Measurements from ENCODE around the gene CNTNAP2. TPM values are rescaled to one million over a fixed set of nuclear protein-coding genes. Genes with fewer than 3 reads are reported as not detected.

CNTNAP2 gene
- total and polyA plus RNA-seq, 9 donors, result 0.24 to 7.0 (median 1.5) TPM

GRCh38 chr7:147079921-147080420 lies 963.4 kb downstream of the CNTNAP2 start:
- H3K27me3 ChIP-seq, result no peaks in the 10 kb centered on the region
- H3K9me3 ChIP-seq, result no peaks in the 10 kb centered on the region
- 78 to 83% (median 80%) methylated on average over 2 of the region's 2 CpGs for WGBS, 3 donors
- H3K27ac ChIP-seq, result no peak overlapping the region
- intact Hi-C loops (cut with DNase I), result no loop called here
- H3K36me3 ChIP-seq, result no peaks in the 10 kb centered on the region
- DNase-seq, result no peak
- no peak overlapping the region for H3K4me3 ChIP-seq
- TF ChIP-seq EP300 (IDR thresholded peaks at IDR 0.05) (no peak), CTCF (IDR thresholded peaks at IDR 0.05) (no peak), POLR2A (IDR thresholded peaks at IDR 0.05) (no peak)
- no peaks in the 10 kb centered on the region for H3K4me1 ChIP-seq (ENCODE audit: insufficient read depth)

- H3K4me3 ChIP-seq, result no peak overlapping the region
- no peaks in the 10 kb centered on the region for H3K27me3 ChIP-seq
- no peak overlapping the region for H3K27ac ChIP-seq
- DNase-seq, result no peak
- 90 to 91% (median 91%) methylated on average over 7 of the region's 7 CpGs for WGBS, 3 donors
- TF ChIP-seq CTCF (IDR thresholded peaks at IDR 0.05) (no peak), EP300 (IDR thresholded peaks at IDR 0.05) (no peak), POLR2A (IDR thresholded peaks at IDR 0.05) (no peak)
- H3K4me1 ChIP-seq (ENCODE audit: insufficient read depth), result no peaks in the 10 kb centered on the region
- no peaks in the 10 kb centered on the region for H3K9me3 ChIP-seq
- intact Hi-C loops (cut with DNase I), result no loop called here
- no peaks in the 10 kb centered on the region for H3K36me3 ChIP-seq
Observed at GRCh38 chr7:147081117-147081516, 964.5 kb downstream of the CNTNAP2 start.

GRCh38 chr7:147089051-147089461 lies 972.5 kb downstream of the CNTNAP2 start:
- H3K4me3 ChIP-seq, result no peak overlapping the region
- H3K27me3 ChIP-seq, result no peaks in the 10 kb centered on the region
- no peaks in the 10 kb centered on the region for H3K36me3 ChIP-seq
- 77 to 87% (median 83%) methylated on average over 4 of the region's 4 CpGs for WGBS, 3 donors
- intact Hi-C loops (cut with DNase I), result no loop called here
- H3K4me1 ChIP-seq (ENCODE audit: insufficient read depth), result no peaks in the 10 kb centered on the region
- DNase-seq, result no peak
- no peak overlapping the region for H3K27ac ChIP-seq
- no peaks in the 10 kb centered on the region for H3K9me3 ChIP-seq
- TF ChIP-seq POLR2A (IDR thresholded peaks at IDR 0.05), result no peak
- no peak for TF ChIP-seq EP300 (IDR thresholded peaks at IDR 0.05)
- TF ChIP-seq CTCF (IDR thresholded peaks at IDR 0.05), result no peak

GRCh38 chr7:147089608-147090007 lies 973.0 kb downstream of the CNTNAP2 start:
- 77 to 90% (median 87%) methylated on average over 1 of the region's 1 CpG for WGBS, 3 donors
- Histone ChIP-seq H3K9me3 (no peaks in the 10 kb centered on the region), H3K27ac (no peak overlapping the region), H3K4me1 (ENCODE audit: insufficient read depth) (no peaks in the 10 kb centered on the region), H3K4me3 (no peak overlapping the region), H3K36me3 (no peaks in the 10 kb centered on the region), H3K27me3 (no peaks in the 10 kb centered on the region)
- intact Hi-C loops (cut with DNase I), result no loop called here
- DNase-seq, result no peak
- no peak for TF ChIP-seq CTCF (IDR thresholded peaks at IDR 0.05)
- no peak for TF ChIP-seq POLR2A (IDR thresholded peaks at IDR 0.05)
- no peak for TF ChIP-seq EP300 (IDR thresholded peaks at IDR 0.05)
